ENCODE results near the gene PP2D1. TPM values are rescaled to one million over a fixed set of nuclear protein-coding genes. Genes with fewer than 3 reads are reported as not detected.

The PP2D1 gene
- total RNA-seq, 1 donor from 2014 or later = not detected

Small RNAs within 50 kb of the gene (small RNA-seq; reads per million reads assigned to genes)
- gene RNU4-85P = not detected
- gene RPL39P18 = not detected

Other genes starting within 250 kb of the PP2D1 start
- not detected for gene EFHB, start 78.0 kb downstream of the PP2D1 start, total RNA-seq
- gene RAB5A, start 65.2 kb downstream of the PP2D1 start, total RNA-seq = 38.6 TPM
- 8.4 TPM for gene KAT2B, start 28.2 kb upstream of the PP2D1 start, total RNA-seq
- 2.6 TPM for gene SGO1, start 173.9 kb upstream of the PP2D1 start, total RNA-seq

Measured in skeletal muscle tissue (tissue), 2 donors.